ENCODE measurements around the gene HADH.

DNA sequence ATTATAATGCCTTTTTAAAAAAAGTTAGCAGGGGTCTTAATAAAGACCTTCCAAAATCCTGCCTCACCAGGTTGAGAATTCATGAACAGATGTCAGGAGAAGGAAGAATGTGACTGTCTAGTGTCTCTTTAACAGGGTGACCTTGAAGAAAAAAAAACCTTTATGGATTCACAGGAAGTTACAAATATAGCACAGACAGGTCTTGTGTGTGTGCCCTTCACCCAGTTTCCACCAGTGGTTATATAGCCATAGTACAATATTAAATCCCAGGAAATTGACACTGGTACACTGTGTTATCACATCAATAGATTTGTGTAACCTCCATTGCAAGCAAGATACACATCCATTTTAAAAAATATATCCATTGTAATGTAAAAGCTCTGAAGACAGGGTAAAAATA lies 43.7 kb downstream of the HADH start:
- TF ChIP-seq, protein P1, sequence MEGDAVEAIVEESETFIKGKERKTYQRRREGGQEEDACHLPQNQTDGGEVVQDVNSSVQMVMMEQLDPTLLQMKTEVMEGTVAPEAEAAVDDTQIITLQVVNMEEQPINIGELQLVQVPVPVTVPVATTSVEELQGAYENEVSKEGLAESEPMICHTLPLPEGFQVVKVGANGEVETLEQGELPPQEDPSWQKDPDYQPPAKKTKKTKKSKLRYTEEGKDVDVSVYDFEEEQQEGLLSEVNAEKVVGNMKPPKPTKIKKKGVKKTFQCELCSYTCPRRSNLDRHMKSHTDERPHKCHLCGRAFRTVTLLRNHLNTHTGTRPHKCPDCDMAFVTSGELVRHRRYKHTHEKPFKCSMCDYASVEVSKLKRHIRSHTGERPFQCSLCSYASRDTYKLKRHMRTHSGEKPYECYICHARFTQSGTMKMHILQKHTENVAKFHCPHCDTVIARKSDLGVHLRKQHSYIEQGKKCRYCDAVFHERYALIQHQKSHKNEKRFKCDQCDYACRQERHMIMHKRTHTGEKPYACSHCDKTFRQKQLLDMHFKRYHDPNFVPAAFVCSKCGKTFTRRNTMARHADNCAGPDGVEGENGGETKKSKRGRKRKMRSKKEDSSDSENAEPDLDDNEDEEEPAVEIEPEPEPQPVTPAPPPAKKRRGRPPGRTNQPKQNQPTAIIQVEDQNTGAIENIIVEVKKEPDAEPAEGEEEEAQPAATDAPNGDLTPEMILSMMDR (IDR thresholded peaks at IDR 0.05) = no peak
- TF ChIP-seq POLR2A (IDR thresholded peaks at IDR 0.05) = no peak

Data from right lobe of liver (tissue), 4 donors.